Measurements from ENCODE around the gene YAE1.

- TF ChIP-seq CTCF (conservative IDR thresholded peaks at IDR 0.05; ENCODE audit: low read depth in 2 of 2) (no peak), CREB1 (CRISPR knock-in tag; IDR thresholded peaks at IDR 0.05; ENCODE audit: low read depth) (no peak), EZH2 (IDR thresholded peaks at IDR 0.05; ENCODE audit: low read depth, unreplicated experiment) (no peak)
Observed at GRCh38 chr7:39528849-39529248, 37.4 kb upstream of the YAE1 start.

Measured in GM23338 (cell line).